Glomerular visceral epithelial cell (primary cell): ENCODE results near the gene ASAP2.
A peak's percentile ranks its signal among the peaks of the same experiment; 100 is the strongest.

ENCODE experiments used
- DNase-seq: peaks from one replicate; pipeline ENCODE4 v3.0.0-alpha.2; 2016; ENCODE audit errors: extremely low spot score

Gene ASAP2

DNA sequence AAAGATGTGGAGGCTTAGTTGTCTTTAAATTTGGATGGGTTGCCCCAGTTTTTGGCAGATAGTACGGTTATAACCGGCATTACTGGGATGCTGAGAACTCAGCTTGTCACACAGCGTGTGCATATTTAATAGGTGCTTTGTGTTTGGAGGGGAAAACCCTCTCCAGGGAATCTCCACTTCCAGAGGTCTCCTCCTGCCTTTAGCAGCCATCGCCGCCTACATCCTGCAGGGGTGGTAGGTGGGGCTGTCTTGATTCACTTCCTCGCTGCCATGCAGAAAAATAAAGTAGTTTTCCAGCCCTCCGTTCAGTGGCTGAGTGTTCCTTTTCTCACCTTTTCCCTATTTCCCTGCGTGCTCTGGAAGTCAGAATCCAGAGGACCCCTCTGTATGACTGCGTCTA, 140.3 kb downstream of the ASAP2 start:
- DNase-seq, result no peak

DNA sequence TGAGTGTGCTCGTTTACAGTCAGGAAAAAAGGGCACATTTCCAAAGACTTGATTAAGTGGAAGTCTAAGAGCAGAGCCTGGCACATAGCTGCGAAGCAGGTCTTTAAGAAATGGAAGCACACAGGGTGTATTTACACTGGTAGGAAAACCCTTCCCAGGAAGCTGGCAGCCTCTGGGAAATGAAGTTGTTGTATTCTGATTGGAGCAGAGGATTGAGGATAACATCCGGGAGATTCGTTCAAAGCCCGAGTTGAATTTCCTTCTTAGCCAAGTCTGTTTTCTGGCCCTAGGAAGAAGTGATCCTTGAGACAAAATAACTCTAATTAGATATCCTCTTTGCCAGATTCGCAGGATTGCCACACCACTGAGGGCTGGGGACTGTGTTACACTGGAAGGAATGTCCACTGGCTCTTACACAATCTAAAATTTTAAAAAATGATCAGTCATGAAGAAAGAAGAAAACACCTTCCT, 140.8 kb downstream of the ASAP2 start:
- no peak for DNase-seq

DNA sequence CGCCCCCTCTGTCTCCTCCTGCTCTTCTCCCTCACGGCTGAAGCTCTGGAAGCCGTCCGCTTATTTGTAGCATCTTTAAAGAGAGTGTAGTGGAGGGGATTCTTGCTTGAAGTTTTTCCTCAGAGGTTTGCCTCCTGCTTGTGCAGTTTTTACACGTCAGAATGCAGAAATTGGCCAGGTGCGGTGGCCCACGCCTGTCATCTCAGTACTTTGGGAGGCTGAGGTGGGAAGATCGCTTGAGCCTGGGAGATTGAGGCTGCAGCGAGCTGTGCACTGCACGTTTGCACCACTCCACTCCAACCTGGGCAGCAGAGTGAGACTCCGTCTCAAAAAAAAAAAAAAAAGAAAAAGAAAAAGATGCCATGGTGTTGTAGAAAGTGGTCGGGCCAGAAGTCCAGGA, 147.7 kb downstream of the ASAP2 start:
- DNase-seq, result no peak

DNA sequence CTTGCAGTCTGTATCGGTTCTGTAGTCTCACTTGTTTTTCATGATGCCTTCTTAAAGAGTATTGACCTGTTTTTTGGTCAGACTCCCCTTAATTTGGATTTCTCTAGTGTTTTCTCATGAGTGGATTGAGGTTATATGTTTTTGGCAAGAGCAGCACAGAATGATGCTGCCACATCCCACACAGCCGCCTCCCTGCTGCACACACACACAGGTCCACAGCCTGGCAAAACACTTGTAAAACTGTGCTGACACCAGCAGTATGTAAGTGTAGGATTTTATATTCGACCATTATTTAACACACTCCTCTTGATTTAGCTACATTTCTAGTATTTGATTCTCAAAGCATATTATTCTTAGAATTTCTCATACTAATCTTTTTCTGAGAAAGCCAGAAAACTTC, 148.7 kb downstream of the ASAP2 start:
- no peak for DNase-seq

DNA sequence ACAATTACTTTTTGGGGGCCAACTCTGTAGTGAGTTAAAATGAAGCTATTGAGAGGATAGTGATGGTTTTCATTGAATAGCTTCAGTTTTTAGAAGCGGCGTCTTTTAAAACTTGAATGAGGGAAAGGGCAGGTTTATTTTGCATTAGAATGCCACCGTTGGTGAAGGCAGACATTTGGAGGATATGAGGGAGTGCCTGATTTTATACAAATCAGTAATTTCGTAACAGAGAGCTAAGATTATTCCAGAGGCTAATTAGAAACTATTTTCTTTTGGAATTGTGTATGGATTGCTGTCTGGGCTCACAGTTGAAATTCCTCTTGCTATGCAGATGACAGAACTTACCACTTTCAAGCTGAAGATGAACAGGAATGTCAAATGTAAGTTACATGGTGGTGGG, 149.1 kb downstream of the ASAP2 start:
- DNase-seq, result no peak

DNA sequence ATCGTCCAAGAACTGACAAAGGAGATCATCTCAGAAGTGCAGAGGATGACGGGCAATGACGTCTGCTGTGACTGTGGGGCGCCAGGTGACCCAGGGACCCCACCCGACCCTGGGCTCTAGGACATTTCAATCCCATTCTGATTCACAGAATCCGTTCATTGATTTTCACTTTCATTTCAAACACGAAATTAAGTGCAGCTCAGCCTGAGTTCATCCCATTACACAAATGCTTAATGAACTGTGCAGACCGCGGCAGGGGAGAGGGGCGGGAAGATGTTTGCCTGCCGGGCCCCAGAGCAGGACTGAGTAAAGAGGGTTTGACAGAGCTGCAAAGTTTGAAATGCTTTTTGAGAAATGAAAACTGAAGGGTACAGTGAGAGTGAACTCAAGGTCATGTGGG, 149.6 kb downstream of the ASAP2 start:
- peak; percentile 12 for DNase-seq

DNA sequence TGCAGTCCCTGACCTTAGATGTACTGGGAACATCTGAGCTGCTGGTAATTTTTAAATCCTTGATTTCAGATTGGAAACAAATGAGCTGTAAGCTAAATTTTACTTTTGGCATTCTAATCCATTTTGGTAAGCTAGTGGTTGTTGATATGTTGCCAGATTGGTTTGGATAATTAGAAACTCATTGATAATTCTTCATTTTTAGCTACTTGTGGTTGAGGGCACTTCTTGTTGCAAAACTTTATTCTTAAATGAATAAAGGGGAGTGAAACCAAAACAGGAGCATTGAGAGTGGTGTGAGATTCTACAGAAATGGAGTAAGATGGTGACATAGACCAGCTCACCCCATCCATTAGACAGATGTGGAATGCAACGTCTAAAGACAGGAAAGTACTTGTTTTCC, 152.2 kb downstream of the ASAP2 start:
- DNase-seq, result no peak

DNA sequence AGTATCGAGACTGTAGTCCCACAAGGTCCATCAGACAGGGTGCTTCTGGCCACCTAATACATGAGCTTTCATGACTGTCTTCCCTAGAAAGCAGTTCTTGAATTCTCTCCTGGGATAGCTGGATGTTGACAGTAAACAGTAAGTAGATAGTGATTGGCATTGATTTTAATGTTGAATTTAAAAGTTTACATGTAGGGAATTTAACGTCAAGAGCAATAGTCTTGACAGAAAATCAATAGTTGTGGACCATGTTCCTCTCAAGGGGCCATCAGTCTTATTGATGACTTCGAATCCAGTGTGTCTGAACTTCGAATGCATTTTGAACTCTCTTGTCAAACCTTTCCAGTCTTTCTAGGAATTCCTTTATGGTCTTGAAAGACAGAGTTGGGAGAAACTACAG, 152.9 kb downstream of the ASAP2 start:
- no peak for DNase-seq

DNA sequence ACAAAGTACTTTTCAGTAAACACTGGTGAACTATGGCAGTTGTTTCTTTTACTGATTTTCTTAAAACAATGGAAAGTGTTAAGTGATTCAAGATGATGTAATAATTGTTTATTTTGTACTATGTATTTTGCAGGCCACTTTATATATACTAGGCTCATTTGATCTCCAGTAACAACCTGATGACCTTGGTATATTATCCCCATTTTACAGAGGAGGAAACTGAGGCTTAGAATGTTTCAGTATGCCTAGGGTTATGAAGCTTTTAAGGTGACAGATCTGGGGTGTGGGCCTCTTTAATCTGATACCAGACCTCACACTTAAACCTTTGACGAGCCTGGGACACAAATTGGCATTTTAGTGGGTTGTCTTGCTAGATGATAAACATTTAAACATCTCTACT, 153.5 kb downstream of the ASAP2 start:
- DNase-seq, result no peak

DNA sequence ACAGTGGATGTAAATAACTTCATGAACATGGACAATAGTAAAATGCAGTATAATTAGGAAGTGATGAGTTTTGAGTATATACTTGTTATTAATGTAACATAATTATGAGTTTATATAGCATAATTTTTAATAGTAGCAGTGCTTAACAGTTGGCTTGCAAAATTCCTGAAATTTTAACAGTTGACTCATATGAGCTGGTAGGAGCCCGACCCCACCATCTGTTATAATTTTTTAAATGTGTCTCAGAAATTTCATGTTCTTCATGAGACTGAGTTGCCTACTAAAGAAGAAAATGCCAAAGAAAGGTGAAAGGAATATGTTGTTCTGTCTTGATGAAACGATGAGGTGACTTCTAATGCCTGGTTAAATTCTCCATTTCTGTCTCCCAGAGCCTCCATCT, 154.1 kb downstream of the ASAP2 start:
- DNase-seq, result no peak

DNA sequence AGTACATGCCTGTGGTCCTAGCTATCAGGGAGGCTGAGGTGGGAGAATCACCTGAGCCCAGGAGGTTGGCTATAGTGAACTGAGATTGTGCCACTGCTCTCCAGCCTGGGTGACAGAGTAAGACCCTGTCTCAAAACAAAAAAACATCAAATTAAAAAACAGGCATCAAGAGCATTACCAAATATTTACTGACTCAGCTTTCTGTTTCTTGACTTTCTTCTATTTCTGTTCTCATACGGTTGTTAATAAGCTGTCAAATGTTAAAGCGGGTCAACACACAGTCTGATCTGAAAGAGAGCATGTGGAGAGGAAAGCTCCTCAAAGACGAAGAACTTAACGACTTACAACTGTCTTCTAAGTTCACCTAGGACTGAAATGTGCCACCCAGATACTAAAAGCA, 157.8 kb downstream of the ASAP2 start:
- DNase-seq, result no peak

DNA sequence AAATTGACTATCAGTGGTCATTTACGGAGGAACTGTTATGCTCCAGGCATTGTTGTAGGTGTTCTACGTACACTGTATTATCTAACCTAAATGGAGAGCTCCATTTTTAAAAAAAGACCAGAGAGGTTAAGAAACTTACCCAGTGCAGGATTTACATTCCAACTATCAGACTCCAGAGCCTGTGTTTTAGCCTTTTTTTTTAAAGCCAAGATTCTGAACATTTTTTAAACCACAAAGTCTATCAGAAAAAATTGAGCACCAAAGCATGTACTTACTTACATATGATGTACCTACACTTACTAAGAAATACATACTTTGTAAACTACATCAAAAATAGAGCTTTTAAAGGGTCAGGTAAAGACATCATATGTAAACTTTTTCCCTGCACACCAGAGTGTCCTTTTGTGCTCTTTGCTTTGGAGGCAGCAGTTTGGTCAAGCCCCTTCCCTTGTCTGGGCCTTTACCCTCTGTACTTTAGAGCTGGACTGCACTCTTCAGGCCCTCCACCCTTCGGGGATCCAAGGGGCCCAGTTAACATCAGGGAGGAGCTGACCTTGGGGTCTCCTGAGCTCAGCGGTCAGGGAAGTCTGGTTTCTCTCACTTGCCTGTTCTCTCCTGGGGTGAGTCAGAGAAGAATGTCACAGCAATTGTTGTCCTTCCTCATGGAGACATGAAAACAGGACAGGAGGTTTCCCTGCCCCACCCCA, 158.3 kb downstream of the ASAP2 start:
- no peak for DNase-seq

DNA sequence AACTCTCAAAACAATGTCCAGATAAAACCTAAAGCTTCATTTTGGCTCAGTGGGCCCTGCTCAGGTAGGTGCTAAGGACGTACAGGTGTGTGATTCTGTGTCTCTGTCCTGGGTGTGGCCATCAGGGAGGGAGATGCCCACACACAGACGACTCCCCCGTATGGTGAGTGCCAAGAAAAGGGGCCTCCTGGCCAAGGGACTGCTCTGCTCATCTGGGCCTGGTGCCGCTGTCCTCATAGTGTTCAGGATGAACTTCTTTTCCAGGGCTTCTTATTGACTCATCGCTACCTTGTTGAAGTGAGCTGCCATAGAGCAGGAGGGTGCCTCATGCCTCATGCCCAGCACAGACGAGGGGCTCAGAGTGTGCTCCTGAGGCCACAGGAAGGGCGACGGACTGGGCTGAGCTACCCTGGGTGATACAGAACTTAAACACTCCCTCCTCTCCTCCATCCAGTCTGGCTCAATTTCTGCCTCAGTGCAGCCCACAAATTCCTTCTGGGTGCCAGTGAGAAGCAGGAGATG, 158.9 kb downstream of the ASAP2 start:
- DNase-seq, result no peak

DNA sequence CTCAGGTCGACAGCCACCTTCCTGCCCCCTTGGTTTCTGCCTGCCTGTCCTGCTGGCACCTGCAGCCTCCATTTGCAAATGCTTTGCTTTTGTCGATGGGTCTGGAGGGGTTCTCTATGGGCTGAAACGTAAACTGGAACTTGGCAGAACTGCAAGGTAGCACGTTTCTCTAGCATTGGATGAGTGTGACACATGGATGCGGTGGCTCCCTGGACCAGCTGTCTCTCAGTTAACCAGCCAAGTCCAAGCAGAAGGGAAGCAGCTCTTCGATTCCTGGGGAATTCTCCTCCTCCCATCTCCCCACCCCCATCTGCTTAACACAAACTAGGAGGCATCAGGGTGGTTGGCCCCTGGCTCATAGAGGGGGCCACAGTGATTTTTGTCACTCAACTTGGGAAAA, 159.4 kb downstream of the ASAP2 start:
- DNase-seq, result no peak

DNA sequence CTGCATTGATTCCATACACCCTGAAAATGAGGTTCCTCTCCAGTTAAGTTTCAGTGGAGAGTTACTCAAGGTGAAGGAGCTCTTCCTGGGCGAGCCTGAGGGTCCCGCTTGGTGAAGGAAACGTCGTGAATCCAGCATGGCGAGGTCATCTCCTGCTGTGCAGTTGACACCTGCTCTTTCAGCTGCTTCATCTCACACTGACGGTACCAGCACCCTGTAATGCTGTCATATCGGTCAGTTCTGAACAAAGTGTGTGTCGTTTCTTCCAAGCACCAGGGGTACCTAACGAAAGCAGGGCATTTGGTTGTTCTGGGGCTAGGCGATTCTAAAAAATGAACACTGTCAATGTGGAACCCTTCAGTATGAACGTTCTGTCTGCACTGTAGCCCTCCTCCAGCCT, 164.1 kb downstream of the ASAP2 start:
- no peak for DNase-seq

DNA sequence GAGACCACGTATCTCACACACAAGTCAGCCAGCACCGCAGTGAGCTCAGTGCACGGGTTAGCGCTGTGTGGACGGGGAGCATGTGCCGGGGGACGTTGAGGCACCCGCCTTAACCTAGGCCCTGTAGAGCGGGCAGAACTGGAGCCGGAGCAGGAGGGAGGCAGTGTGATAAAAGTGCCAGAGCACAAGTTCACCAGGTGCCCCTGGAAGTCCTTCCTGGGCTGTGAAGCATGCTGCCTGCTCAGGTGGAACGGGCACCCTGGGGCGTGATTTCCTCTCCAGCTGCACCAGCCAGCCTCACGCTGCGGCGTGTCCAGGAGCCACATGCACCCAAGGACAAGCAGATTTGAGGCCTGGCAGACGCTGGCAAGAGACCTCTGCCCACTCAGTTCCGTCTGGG, 166.4 kb downstream of the ASAP2 start:
- peak; percentile 46 for DNase-seq

DNA sequence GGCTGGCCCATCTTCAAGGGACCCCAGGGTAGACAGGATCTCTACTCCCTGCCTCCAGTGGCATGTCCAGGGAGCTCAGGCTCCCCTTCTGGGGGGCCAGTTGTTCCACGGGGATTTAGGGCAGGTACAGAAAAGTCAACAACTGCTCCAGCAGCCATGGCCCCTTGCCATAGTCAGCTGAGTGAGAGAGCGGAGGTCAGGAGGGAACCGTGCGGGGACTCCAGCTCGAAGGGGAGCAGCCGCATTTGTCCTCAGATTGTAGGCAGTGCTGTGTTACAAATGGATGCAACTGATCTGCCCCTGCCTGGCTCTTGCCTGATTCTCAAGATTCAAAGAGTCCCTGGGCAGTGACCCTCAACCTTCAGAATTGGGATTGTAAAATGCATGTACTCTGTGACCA, 166.9 kb downstream of the ASAP2 start:
- DNase-seq, result no peak

DNA sequence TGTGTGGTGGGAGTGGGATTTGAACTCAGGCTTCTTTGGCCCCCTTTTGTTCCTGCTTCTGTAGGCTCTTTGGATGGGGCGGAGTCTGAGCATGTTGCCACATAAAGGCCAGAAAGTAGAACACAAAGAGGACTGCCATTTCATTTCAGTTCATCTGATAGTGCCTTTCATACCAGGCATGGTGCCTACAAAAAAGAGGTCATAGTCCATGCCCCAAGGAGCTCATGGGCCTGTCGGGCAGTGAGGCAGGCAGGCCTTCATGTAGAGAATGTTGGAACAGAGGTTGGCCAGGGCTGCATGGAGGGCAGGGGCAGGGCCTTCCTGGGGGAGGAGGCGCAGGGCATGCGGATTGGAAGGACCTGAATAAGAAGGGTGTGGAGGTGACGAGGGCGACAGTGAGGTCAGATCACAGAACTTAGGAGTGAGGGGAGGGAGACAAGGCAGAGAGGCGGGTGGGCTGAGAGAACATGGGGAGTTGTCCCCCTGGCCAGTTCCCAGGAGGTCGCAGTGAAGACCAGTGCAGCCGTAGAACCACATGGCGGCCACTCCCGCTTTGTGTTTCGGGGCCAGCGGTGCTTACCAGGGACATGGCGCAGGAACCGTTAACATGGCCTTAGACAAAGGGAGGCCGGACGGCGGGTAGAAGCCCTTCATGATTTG, 167.6 kb downstream of the ASAP2 start:
- DNase-seq, result no peak

DNA sequence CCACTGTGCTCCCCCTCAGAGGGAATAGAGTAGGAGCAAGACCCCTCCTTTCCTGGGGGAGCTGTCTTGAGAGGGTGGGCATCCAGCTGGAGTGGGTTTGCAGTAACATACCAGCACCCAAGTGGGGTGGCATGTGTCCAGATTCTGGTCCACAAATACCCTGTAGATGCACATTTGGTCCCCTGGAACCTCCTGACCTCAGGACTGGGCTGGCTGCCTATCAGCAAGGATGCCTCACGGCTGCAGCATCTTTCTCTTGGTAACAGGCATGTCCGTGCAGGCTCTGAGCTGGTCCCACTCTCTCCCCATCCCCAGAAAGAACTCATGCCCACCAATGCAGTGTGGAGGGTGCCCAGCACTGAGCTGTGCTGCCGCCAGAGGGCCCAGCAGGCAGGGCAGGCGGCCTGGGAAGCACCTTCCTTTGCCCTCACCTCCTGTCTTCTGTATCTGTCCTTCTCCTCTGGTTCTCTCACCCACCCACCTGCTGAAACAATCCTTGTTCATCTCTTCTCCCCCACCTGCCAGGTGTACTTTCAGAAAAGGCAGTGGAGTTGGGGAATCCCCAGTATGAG, 169.3 kb downstream of the ASAP2 start:
- DNase-seq, result no peak

DNA sequence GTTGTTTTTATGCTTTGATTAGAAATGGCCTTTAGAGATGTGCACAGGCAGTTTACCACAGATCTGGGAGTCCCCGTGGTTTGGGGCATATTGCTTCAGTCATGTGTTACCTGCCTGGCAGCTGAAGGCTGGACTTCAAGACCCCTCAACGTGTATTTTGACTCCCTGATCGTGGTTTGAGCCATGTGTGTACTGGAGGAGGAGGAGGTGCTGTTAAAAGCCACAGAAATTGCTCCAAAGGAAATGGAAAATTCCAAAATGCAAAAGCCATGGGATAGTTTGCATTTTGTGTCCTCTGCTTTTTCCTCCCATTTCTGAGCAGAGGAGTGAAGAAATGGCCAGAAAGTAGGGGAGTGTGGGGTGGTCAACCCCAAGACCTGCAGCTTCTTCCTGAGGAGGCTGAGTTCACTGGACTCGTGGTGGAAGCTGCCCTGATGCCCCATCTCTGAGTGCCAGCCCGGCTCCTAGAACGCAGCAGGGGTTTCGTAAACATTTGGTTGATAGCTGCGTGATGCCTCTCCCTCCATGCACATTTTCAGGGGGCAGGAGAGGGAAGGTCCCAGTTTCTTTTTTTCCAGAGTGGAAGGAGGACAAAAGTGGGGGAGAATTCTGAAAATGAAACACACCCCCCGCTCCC, 171.0 kb downstream of the ASAP2 start:
- DNase-seq, result no peak

DNA sequence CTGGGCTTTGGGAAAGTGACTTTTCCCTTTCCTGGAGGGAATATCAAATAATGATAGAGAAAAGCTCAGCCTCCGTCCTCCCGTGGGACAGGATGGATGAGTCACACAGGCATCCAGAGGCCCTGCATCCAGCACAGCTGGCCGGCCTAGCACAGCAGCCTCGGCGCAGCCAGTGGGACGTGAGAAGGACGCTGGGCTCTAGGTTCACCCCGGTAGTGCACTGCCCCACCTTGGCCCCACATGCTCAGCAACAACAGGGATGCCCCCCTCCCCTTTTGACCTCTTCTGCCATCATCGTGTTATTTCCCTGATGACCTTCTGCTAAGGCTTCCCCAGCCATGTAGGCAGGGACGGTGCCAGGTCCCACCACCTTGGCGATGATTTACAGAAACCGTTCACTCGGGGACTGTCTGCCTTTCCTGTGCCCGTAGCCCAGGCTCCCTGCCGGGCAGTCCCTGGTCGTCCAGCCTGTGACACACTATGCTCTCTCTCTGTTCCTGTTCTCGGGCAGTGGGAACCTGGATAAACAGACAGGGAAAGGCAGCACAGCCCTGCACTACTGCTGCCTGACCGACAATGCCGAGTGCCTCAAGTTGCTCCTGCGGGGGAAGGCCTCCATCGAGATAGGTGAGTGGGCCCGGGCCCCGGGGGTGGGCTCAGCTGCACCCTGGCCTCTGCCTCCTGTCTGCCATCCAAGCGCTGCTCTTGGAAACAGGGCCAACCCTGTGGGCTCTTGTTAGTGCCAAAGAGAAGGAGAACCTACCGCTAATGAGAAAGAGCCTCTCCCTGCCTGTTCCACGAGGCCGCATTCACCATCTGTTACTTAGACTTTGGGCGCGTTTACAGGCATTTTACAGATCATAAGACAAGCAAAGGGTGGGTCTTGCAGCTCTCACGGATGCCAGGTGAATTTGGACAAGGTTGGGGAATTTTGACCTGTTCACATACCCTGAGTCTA, 172.1 kb downstream of the ASAP2 start:
- peak; percentile 80 for DNase-seq

DNA sequence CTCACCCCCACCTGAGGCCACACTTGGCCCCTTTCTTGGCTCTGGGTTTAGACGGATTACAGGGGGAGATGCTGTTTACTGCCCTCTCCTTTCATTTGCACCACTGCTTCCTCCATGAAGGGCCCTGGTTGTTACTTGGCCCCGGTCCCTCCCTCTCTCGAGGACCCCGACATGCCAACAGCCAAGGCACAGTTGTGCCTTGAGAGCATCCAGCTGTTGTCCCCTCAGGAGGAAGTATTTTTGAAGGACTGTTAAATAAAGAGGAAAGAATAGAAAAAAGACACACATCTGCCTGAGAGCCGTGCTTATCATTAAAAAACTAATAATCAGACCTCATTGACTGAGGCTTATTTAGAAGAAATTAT, 172.8 kb downstream of the ASAP2 start:
- DNase-seq, result no peak
